GM10266 (cell line): ENCODE measurements around the gene PCGF3.
"Not testable (repeated sequence)": the region's sequence is repeated elsewhere in the genome, so short reads cannot be mapped to it uniquely, and the experiment has no call there.

Source experiments
- DNase-seq: peaks from one replicate; pipeline ENCODE4 v3.0.0; 2012; ENCODE audit errors: extremely low spot score
- CTCF ChIP-seq: IDR thresholded peaks from 2 replicates; pipeline ENCODE4 v1.5.1; 2012; ENCODE audit warnings: mild to moderate bottlenecking, low read depth; ENCODE audit not compliant: control insufficient read depth, insufficient read depth; ENCODE audit errors: missing control alignments

Gene PCGF3

GRCh38 chr4:747546-748170 lies 42.0 kb downstream of the PCGF3 start:
- no peak for DNase-seq
- no peak for TF ChIP-seq CTCF

- DNase-seq, result no peak
- no peak for TF ChIP-seq CTCF
Measured at GRCh38 chr4:748461-748860, 42.8 kb downstream of the PCGF3 start.

GRCh38 chr4:749698-750666 lies 44.4 kb downstream of the PCGF3 start:
- no peak for DNase-seq
- TF ChIP-seq CTCF, result no peak

- no peak for TF ChIP-seq CTCF
- no peak for DNase-seq
Measured at GRCh38 chr4:751676-752075, 46.0 kb downstream of the PCGF3 start.

- TF ChIP-seq CTCF, result no peak
- DNase-seq, result no peak
Measured at GRCh38 chr4:752196-752861, 46.7 kb downstream of the PCGF3 start.

- not testable (repeated sequence) for DNase-seq
Measured at GRCh38 chr4:753186-753585, 47.6 kb downstream of the PCGF3 start.

- no peak for TF ChIP-seq CTCF
- DNase-seq, result no peak
Measured at GRCh38 chr4:754221-755120, 48.8 kb downstream of the PCGF3 start.
